ENCODE measurements around the gene IL1RN.
"Not testable (repeated sequence)": the region's sequence is repeated elsewhere in the genome, so short reads cannot be mapped to it uniquely, and the experiment has no call there.

The IL1RN gene

GRCh38 chr2:113089916-113090315 lies 37.5 kb upstream of the IL1RN start:
- H3K9me3 ChIP-seq (ENCODE audit: severe bottlenecking): peaks cover 5% of the 10 kb centered on the region
- no peak overlapping the region for H3K27ac ChIP-seq
- H3K4me3 ChIP-seq (ENCODE audit: low read depth, low read length): no peak overlapping the region
- H3K36me3 ChIP-seq: no peaks in the 10 kb centered on the region
- H3K27me3 ChIP-seq (ENCODE audit: insufficient read depth, low read depth, severe bottlenecking): no peaks in the 10 kb centered on the region
- DNase-seq: no peak
- no peak for TF ChIP-seq CTCF (IDR thresholded peaks at IDR 0.05; ENCODE audit: low read depth, low read length)

- no peak overlapping the region for H3K27ac ChIP-seq
- H3K4me3 ChIP-seq (ENCODE audit: low read depth, low read length): no peak overlapping the region
- H3K9me3 ChIP-seq (ENCODE audit: severe bottlenecking): peaks cover 11% of the 10 kb centered on the region
- DNase-seq: no peak
- no peaks in the 10 kb centered on the region for H3K27me3 ChIP-seq (ENCODE audit: insufficient read depth, low read depth, severe bottlenecking)
- H3K36me3 ChIP-seq: no peaks in the 10 kb centered on the region
- no peak for TF ChIP-seq CTCF (IDR thresholded peaks at IDR 0.05; ENCODE audit: low read depth, low read length)
Measured at GRCh38 chr2:113091231-113091896, 36.0 kb upstream of the IL1RN start.

- TF ChIP-seq CTCF (IDR thresholded peaks at IDR 0.05; ENCODE audit: low read depth, low read length): no peak
- Histone ChIP-seq H3K27ac (no peak overlapping the region), H3K27me3 (ENCODE audit: insufficient read depth, low read depth, severe bottlenecking) (no peaks in the 10 kb centered on the region), H3K9me3 (ENCODE audit: severe bottlenecking) (peaks cover 19% of the 10 kb centered on the region), H3K4me3 (ENCODE audit: low read depth, low read length) (no peak overlapping the region), H3K36me3 (no peaks in the 10 kb centered on the region)
- DNase-seq: no peak
Measured at GRCh38 chr2:113092864-113093612, 34.4 kb upstream of the IL1RN start.

- Histone ChIP-seq H3K4me3 (ENCODE audit: low read depth, low read length) (no peak overlapping the region), H3K27ac (no peak overlapping the region), H3K27me3 (ENCODE audit: insufficient read depth, low read depth, severe bottlenecking) (no peaks in the 10 kb centered on the region), H3K36me3 (no peaks in the 10 kb centered on the region), H3K9me3 (ENCODE audit: severe bottlenecking) (peaks cover 20% of the 10 kb centered on the region)
- no peak for DNase-seq
- no peak for TF ChIP-seq CTCF (IDR thresholded peaks at IDR 0.05; ENCODE audit: low read depth, low read length)
Measured at GRCh38 chr2:113093613-113093977, 33.8 kb upstream of the IL1RN start.

- H3K27me3 ChIP-seq (ENCODE audit: insufficient read depth, low read depth, severe bottlenecking); DNase-seq; H3K4me3 ChIP-seq (ENCODE audit: low read depth, low read length); H3K27ac ChIP-seq; H3K36me3 ChIP-seq: not testable (repeated sequence)
- H3K9me3 ChIP-seq (ENCODE audit: severe bottlenecking): peaks cover 20% of the 10 kb centered on the region
Measured at GRCh38 chr2:113096306-113096705, 31.1 kb upstream of the IL1RN start.

GRCh38 chr2:113096842-113097618 lies 30.4 kb upstream of the IL1RN start:
- not testable (repeated sequence) for DNase-seq; H3K4me3 ChIP-seq (ENCODE audit: low read depth, low read length); H3K27ac ChIP-seq; H3K27me3 ChIP-seq (ENCODE audit: insufficient read depth, low read depth, severe bottlenecking); H3K36me3 ChIP-seq
- H3K9me3 ChIP-seq (ENCODE audit: severe bottlenecking): peaks cover 21% of the 10 kb centered on the region
